ENCODE data around the gene ZBTB44.
"Not testable (repeated sequence)": the region's sequence is repeated elsewhere in the genome, so short reads cannot be mapped to it uniquely, and the experiment has no call there.

The ZBTB44 gene

DNA sequence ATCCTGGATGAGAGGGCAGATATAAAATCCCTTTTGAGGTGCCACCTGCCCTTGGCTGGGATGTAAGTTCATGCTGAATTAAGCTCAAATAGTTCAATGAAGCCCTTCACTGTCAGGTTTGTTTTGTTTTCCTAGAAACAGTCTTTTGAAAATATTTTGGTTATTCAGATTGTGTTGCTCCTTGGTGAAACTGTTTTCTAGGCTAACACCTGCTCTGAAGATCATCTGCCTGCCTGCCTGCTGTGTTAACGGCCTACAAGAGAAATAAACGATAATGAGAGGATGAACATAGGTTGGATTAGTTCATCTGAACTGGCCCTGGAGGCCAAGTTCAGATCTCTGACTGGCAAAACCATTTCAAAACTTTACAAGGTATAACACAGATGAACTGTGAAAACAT lies 67.4 kb downstream of the ZBTB44 start:
- DNase-seq (ENCODE audit: low read depth): no peak

DNA sequence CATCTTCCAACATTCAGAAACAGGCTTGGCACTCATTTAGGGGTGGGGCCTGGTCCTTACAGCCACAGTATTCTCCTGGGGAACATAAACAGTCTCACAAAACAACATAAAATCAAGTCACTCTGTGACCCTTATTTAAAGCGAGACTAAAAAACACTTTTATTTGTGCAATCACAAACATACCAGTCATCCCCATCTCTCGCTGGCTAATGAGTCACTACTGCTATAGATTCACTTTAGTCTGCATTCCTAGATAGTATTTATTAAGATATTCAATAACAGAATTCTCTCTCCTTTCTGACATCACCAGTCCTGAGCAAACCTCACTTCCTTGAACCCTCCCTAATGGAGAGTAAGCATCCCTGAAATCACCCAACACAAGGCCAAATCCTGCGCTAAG lies 68.0 kb downstream of the ZBTB44 start:
- no peak for DNase-seq (ENCODE audit: low read depth)

DNA sequence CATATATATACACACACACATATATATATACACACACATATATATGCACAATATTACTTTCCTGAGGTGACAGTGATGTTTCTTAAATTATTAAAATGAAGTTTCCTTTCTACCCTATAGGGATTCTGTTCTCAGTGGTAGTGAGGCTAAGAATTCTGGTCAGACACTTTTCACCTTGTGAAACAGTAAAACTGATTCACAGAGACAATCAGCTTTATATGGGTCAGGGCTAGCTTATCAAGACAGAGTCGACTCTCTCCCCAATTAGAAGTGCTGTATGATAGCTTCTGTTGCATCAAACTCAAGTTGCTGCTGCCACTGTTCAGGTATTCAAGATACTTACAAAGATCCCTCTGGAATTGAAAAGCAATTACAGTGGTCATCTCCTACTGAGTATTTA lies 68.4 kb downstream of the ZBTB44 start:
- no peak for DNase-seq (ENCODE audit: low read depth)

DNA sequence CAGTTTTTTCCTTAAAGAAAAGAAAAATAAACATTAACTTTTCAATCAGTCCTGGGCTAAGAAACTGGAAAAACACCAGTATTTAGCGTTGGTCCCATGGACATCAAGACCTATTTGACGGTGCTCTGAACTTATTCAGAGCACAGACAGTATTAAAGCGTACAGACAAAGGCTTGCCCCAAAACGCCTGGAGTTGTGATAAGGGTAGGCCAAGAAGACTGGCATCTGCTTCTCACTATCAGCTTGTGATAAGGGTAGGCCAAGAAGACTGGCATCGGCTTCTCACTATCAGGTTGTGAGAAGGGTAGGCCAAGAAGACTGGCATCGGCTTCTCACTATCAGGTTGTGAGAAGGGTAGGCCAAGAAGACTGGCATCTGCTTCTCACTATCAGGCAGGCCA lies 69.3 kb downstream of the ZBTB44 start:
- DNase-seq (ENCODE audit: low read depth): not testable (repeated sequence)

DNA sequence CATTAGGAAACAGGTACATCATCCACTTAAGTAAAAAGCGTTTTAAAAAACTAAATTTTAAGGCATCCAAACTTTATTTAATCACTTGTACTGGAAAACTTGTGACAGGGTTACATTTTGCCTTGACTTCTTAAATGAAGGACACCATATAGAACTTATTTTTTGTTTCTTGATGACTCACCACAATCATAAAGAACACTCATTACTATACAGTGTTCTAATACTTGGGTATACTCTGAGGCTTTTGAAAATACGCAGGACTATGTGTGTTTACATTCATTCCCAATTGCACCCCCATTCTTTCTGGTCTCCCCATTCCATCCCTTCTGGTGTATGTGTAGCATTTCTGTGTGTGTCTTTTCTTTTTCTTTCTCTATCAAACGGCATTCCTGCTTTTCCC lies 69.9 kb downstream of the ZBTB44 start:
- no peak for DNase-seq (ENCODE audit: low read depth)

DNA sequence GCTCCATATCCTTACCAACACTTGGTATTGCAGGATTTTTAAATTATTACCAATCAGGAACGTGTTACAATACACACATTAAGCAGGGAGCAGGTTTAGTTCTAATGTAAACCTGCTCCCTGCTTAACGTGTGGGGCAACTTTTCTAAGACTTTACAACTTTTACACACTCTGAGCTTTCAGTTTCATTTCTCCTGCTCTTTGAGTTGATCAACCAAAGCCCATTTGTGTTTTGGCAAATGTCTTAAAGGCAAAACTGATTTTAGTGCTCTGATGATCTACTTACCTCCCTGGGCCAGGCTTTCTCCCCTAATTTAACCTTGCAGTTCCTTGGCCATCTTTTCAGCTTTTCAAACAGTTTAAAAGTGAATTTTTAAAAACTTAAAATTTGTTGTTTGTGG lies 70.9 kb downstream of the ZBTB44 start:
- DNase-seq (ENCODE audit: low read depth): no peak

DNA sequence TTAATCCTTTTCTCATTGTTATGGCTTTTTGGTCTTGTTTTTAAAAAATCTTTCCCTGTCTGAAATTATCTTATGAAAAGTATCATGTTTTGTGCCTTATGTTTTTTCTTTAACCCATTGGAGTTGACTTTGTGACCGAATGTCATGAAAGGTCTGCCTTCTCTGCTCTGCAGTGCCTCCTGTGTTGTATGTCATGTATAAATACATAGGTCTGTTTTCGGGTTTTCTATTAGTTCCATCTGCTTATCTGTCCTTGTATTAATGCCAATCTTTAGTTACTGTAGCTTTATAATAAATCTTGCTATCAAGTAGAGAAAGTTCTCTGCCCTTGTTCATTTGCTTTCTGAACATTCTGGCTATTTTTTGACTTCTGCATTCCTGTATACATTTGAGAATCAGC lies 73.0 kb downstream of the ZBTB44 start:
- DNase-seq (ENCODE audit: low read depth): no peak

DNA sequence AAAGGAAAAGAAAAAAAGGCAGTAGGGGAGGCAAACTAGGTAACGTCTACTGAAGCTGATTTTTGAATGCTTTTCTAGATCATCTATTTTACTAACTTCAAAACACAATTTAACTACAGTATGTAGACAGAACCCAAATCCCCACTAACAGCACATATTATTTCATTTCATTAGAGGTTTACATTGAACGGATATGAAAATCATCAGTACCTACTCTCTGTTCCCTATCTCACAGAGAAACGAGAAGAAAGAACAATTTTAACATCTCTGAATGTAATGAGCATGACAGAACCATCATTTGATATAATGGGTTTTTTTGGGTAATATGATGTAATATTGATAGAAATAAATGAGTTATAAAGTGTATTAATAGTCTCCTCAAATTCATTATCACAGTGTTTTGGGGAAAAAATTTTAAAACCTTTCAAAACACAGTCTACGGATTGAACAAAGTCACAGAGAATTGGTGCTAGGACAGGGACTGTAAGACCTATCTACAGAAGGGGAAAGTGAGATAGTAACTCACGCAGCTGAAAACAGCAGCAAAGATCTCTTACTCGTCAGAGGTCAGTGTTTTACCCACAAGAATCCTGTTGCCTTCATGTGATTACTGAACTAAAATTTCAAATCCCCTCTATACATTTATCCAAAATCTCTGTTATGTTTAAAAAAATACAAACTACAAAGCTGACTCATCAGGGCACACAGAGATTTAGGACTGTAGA lies 77.3 kb downstream of the ZBTB44 start:
- DNase-seq (ENCODE audit: low read depth): no peak

DNA sequence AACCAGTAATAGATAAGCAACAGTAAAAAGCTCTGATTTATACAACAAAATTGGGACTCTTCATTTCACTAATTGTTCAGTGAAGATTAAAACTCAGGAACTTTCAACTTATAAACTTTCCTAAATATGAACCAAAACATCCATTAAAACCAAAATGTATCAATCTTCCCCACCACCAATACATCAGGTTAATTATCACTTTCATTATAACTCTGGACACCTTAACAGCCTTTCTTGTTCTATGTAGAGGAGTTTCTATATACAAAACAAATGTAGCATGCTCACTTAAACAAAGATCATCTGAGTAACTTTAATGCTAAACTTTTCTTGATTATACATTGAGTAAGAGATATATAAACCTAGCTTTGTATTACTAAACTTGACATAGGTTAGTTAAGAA lies 80.4 kb downstream of the ZBTB44 start:
- DNase-seq (ENCODE audit: low read depth): no peak

DNA sequence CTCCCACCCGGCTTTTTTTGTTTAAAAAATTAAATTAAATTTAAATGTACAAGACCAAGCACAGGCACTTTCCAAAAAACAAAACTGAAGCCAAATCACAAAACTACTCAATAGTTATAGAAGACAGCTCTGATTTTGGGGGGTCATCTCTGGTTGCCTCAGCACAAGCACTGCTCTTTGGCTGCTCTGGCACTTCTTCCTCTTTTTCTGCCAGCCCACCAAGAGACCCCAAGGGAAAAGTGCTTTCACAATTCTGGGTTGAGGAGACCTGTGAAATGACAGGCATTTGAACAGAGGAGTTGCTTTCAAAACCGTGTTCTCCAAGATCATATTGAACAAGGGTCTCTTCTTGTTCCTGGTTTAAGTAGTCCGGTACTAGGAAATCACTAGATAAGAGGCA lies 80.8 kb downstream of the ZBTB44 start:
- not testable (repeated sequence) for DNase-seq (ENCODE audit: low read depth)

DNA sequence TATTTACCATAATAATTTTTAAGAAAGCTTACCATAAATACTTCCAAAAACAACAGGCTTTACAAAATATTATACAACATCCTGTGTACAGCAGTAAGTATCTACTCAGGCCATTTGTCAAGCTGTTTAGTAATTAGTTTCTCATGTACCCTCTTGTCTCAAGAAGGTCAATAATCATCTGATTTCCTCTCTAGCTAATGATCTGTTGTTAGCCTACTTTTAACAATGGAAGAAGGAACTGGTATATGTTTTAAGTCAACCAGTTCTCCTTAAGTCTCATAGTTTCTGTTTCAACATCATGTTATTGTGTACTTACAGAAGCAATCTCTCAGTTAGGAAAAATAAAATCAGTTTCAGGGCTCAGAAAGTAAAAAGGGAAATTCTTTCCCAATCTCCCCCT lies 81.2 kb downstream of the ZBTB44 start:
- not testable (repeated sequence) for DNase-seq (ENCODE audit: low read depth)

DNA sequence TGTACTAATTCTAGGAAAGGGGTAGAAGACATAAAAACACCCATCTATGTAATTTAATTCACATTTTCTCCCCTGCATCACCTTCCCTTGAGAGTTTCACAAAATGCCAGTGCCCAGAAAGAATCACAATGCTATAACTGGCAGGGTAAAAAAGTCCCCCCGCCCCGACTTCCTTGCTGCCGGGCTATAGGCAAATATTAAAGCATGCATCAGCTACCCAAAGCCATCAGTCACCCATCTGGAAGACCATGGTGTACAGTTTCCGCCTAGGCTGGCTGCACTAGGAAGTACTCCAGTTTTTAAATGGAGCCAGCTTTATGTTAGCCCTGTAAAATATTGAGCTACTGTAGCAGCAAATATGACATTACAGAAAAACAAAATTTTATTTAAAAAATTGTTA lies 87.3 kb downstream of the ZBTB44 start:
- DNase-seq (ENCODE audit: low read depth): no peak

DNA sequence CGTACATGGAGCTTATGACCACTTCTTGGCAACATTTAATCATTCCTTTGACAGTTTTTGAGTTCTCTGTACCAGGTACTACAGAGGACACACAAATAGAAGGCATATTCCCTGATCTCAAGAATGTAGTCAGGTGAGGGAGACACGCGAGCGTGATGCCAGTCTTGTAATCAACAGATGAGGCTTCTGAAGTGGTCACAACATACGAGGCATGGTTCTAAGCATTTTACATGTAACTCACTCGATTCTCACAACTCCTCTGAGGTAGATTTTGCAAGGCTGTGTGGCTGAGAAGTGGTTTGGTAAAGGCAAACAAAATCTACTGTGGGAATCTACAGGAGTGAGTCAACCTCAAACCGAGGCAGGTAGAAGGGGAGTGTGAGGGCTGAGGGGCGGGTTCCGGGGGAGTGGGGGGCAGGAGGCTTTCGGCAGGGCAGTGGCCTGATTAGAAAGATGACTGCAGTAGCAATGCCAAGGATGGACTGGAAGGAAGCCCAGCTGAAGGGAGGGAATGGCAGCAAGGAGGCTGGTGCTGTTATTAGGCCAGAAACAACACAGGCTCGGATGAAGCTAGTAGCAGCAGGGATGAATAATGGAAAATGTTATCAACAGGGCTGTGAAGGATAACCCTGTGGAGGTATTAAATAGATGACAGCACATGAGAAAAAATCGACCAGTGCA lies 91.3 kb downstream of the ZBTB44 start:
- DNase-seq (ENCODE audit: low read depth): no peak

DNA sequence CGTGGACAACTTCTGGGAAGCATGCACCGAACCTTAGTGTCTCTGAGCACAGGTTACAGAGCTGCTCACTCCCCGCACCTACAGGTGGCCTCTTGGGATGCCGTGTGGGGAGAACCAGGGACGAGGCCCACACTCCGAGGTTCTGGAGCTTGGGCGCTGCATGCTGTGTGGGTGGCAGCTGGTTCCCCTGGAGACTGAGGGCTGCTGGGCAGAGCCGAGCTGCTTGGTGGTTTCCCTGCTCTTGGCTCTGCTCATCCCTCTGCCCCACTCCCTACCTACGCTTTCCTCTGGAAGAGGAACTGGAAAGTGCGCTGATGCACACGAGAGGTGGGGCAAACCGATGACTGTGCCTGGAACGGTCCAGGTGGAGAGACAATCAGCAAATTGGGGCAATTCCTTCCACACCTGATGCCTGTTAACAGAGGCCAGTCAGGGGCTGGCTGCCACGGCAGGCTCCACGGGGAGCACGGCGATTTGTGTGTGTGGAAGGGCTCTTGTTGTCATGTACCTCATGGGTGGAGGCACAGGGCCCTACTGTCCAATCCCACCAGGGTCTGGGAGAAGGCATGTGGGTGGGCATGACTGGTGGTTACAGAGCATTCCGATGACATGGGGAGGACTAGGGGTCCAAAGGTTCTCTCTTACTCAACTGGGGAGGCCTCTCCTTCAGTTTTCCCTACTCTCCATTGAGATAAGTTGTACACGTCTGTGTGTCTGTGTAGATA lies 94.2 kb downstream of the ZBTB44 start:
- DNase-seq (ENCODE audit: low read depth): no peak

DNA sequence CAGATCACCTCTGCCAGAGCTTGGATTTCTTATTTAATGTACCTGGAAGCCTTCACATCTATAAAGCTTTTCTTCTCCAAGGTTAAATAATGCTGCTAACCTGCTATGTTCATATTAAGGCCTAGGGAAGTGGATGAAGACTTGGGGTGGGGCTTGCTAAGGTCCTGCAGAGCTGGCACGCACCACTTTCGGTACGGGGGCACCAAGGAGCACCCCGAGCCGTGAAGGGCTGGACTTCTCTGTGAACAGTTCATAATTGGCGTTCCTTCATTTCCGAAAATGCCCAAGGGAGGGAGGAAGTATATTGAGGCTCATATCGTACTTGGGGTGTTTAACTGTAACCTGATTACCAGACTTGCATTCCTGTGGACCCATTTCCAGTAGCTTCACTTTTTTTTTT lies 95.6 kb downstream of the ZBTB44 start:
- no peak for DNase-seq (ENCODE audit: low read depth)

DNA sequence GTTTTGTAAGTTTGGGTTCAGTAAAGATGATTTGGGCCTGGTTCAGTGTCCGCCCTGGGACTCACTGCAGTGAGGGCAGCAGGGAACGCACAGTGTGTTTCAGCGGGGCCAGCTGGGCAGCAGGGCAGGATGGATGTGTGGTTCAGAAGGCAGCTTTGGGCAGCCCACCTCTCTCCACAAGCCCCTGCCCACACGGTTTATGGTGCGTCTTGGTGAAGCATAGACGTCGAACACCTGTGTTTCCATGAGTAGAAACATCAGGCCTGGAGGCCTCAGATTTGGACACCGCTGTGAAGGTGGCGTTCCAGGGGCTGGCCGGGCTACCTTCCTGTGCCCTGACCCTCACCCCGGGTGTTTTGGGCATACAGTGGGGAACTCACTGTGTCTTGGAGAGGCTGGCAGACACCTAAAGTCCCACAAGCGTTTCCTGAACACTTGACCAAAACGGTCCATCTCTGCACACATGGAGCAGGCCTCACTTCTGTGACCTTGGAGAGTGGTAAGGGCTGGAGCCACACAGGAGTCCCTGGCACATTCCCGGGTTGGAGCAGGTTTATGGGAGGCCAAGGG lies 96.1 kb downstream of the ZBTB44 start:
- no peak for DNase-seq (ENCODE audit: low read depth)

DNA sequence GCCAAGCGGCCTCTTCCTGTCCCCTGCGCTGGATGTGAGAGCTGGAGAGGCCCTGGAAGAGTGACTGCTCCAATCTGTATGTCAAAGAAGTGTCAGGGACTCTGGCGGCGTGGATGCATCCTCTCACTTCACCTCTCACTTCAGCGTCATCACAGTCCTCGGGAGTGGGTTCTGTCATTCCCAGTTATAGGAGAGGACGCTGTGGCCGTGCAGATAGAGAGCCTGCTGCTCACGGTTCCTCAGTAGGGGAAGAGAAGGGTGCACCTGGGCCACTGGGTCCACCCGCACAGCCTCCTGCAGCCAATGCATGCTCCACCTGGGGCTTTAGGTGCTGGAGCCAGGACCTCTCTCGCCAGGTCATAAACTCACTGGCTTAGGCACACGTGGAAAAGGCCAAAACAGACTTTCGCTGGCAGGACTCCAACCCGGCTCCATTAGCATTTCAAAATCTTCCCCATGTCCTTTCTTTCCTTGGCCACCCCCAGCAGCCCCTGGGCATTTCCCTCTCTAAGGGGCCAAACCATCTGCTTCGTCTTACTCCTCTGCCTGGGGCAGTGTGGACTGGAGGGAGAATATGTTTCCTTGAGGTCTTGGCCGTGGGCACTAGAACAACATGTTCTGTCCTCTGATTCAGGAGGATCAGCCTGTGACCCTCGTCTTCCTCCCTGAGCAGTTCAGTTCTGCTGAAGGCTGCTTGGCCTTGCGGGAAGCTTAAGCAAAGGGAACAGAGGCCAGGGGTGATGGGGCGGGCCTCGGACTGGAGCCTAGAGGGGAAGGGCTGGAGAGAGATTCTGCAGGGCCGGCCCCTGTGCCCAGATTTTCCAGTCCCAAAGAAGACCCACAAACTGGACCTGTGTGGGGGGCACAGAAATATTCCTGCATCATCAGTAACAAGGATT lies 97.3 kb downstream of the ZBTB44 start:
- DNase-seq (ENCODE audit: low read depth): no peak

DNA sequence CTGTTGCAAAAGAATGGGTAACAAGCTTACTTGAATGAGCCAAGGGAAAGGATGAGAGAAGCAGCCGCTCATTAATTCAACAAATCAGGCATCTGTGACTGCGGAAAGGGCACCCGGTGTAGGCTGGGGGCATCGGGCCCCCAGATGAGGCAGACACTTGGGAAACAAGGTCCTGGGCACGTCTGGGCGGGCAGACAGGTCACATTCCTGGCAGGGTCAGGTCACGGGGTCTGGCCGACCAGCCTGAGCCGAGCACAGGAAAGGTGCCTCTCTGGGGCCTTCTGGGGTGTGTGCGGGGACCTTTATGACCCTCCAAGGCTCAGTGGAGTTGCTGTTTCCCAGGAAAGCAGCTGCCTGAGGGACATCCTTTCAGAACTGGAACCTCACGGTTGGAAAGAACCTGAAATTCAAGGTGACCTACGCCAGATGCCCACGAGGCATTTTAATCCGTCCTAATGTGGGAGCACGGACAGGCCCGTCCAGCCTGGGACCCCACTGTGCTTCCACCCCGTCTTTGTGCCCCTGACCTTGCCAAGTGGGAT lies 98.1 kb downstream of the ZBTB44 start:
- DNase-seq (ENCODE audit: low read depth): no peak

DNA sequence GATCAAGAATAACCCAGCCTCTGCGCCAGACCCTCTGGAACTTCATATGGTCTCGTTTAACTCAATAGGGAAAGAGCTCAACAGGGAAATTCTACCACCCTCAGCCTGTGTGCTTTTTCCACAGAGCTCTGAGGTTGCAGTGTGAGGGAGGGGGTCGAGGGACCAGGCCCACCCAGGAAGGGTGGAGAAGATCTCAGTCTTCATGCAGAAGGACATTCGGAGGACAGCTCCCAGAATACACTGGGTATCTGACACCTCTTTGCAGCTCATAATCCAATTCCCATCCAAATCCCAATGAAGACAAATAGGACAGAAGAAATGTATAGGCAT lies 98.5 kb downstream of the ZBTB44 start:
- DNase-seq (ENCODE audit: low read depth): no peak

DNA sequence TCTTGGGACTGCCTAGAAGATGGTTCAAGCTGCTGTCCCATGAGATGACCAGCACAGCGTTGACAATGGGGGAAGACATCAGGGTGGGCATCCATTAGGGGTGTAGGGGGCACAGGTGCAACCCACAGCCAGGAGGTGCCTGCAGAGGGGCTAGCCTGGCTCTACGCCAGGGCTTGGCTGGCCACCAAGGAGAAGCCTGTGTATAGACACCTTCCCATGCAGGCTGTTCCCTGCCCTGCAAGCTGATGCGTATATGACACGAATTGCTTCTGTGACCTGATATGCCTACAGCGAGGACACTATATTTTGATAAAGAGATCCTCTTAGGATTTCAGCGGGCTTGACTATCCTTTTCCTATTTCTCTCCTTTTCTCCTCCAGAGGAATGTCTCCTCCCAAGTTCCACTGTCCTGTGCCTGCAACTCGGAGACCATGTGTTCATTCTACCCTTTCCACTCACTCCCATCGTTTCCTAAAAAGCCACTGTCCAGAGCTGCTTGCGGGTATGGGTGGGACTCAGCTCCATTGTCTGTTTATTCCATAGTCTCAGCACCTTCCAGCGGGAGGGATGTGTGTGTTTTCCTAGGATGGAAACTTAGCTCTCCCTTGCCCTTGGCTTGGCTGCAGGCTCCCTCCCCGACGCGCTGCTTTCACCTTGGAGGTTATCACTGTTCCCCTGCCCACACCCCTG lies 99.0 kb downstream of the ZBTB44 start:
- DNase-seq (ENCODE audit: low read depth): no peak
